Spleen (tissue), 11 donors: ENCODE measurements around the gene RPL18A. TPM values are rescaled to one million over a fixed set of nuclear protein-coding genes. Genes with fewer than 3 reads are reported as not detected.

ENCODE experiments used
- DNase-seq: peaks from one replicate; pipeline ENCODE4 v3.0.0-alpha.2; 2020
- H3K27ac ChIP-seq, 8 donors: fragments of 200-600 bp; sonication (generic) in 7 of 8; 1 replicate in 4 of 8; 2 replicates in 4 of 8; pipeline versions ENCODE4 v1.5.0 to v1.8.0; 2016 to 2021; ENCODE audit warnings: inconsistent platforms in 4 of 8, mild to moderate bottlenecking in 4 of 8, moderate library complexity in 1 of 8
- H3K27me3 ChIP-seq, 7 donors: fragments of 200-600 bp; sonication (generic) in 6 of 7; replicated peaks in 1 of 7; 1 replicate in 4 of 7; 2 replicates in 3 of 7; pipeline versions ENCODE4 v1.5.0 to v1.8.0; 2016 to 2021; ENCODE audit warnings: inconsistent platforms in 3 of 7, mild to moderate bottlenecking in 1 of 7
- H3K36me3 ChIP-seq, 6 donors: fragments of 200-600 bp; sonication (generic) in 5 of 6; 1 replicate in 4 of 6; 2 replicates in 2 of 6; pipeline versions ENCODE4 v1.5.0 to v1.8.0; 2016 to 2021; ENCODE audit warnings: inconsistent platforms in 2 of 6
- H3K4me1 ChIP-seq, 6 donors: fragments of 200-600 bp; sonication (generic) in 5 of 6; 1 replicate in 3 of 6; 2 replicates in 3 of 6; pipeline versions ENCODE4 v1.5.0 to v1.8.0; 2016 to 2021; ENCODE audit warnings: inconsistent platforms in 3 of 6
- H3K4me3 ChIP-seq, 8 donors: fragments of 200-600 bp; sonication (generic) in 7 of 8; 1 replicate in 4 of 8; 2 replicates in 4 of 8; pipeline versions ENCODE4 v1.5.0 to v1.8.0; 2016 to 2021; ENCODE audit warnings: inconsistent platforms in 4 of 8, mild to moderate bottlenecking in 4 of 8, moderate library complexity in 2 of 8
- H3K9me3 ChIP-seq, 8 donors: fragments of 200-600 bp; sonication (generic) in 7 of 8; 1 replicate in 4 of 8; 2 replicates in 4 of 8; pipeline versions ENCODE4 v1.5.0 to v1.8.0; 2016 to 2021; ENCODE audit warnings: inconsistent platforms in 4 of 8
- POLR2A ChIP-seq, 3 donors: fragments of 450-650 bp; IDR thresholded peaks; one replicate each; pipeline ENCODE4 v1.5.1; 2017; ENCODE audit warnings: antibody characterized with exemption in 3 of 3, mild to moderate bottlenecking in 1 of 3
- POLR2AphosphoS5 ChIP-seq, 3 donors: sonication (generic); formaldehyde crosslinking; IDR thresholded peaks; one replicate each; pipeline ENCODE4 v1.5.1; 2017; ENCODE audit warnings: antibody characterized with exemption in 3 of 3
- WGBS, 5 donors: extraction: QIAGEN DNeasy Blood & Tissue Kit in 3 of 5; methylation state at CpG; one replicate each; pipeline versions ENCODE4 v1.1.5 to v1.1.7; 2013 to 2018; 5-methylcytosine and 5-hydroxymethylcytosine counted together
- intact Hi-C: fragments of 100-400 bp; cut with DNase I; formaldehyde crosslinking; loops from one replicate; pipeline ENCODE4 v1.15.0; 2023; ENCODE audit warnings: low total_unique reads
- polyA plus RNA-seq, 3 donors: library from polyadenylated mRNA; stranded (reverse); fragments of 200-250 nt; gene quantifications; one replicate each; pipeline ENCODE4 v1.2.1, GENCODE V29; 2013
- total RNA-seq, 7 donors: library from RNA; depleted of rRNA in 3 of 7; stranded (reverse); fragments of >200 nt in 3 of 7; fragmentation: NEBNext Ultra II Directional in 4 of 7; extraction: Animal tissue kit (Norgen Biotek cat#: 25700) in 4 of 7; gene quantifications; one replicate each; pipeline versions ENCODE4 v1.1.0 to v1.2.1, GENCODE V29; 2016 to 2021
- TF ChIP-seq, protein P1 (sequence below), 11 experiments: fragments of 200-600 bp in 7 of 11; fragments of 450-650 bp in 4 of 11; sonication (generic) in 4 of 11; IDR thresholded peaks in 8 of 11; conservative IDR thresholded peaks in 3 of 11; 1 replicate in 7 of 11; 2 replicates in 4 of 11; pipeline versions ENCODE4 v1.4.0 to v1.8.0; 2016 to 2021; ENCODE audit warnings: antibody characterized with exemption in 11 of 11, inconsistent platforms in 4 of 11, mild to moderate bottlenecking in 1 of 11
- donor health status: healthy with polysubstance abuse.
- donor health status: DM: no; HTN: no; CAD: no; lungs with moderate emphysema.
- donor health status: DM: no; HTN: no; CAD: no.
- donor health status: Bipolar disorder and iron deficiency.
- donor health status: healthy.
- donor health status: DM: no; HTN: no; CAD: no.
- donor health status: DM: yes; HTN: yes; CAD: no.

The RPL18A gene
- total and polyA plus RNA-seq, 10 donors: 1,310 to 6,872 (median 1,788) TPM

DNA sequence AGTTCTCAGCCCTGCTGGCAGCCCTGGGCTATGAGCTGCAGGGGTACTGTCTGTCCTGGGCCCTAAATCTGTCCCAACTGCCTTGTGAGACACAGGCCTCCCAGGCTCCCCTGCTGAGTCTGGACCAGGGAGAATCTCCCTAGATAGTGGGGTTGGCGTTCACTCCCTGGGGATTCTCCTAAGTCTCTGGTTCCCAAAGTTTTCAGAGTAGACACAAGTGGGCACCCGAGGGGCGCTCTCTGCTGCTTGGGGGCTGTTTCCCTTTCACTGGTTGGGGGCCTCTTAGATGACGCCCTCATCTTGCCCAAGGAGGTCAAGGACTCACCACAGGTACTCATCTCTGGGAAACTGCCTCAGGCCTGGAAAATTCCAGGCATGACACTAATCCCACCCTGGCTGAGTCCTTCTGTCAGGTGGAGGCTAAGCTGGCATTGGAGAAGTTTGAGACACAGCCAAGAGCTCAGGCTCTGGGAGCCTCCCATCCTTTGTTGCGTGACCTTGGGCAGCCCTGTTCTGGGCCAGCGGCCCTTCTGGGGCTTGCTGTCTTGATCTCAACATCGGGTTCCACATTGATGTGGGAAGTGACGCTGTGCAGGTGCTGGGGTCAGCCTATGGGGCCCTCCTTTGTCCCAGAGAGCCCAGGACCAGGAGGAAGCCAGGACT lies 3.9 kb downstream of the RPL18A start:
- WGBS, 5 donors: 71 to 81% (median 74%) methylated on average over 5 to 8 of the region's 8 CpGs
- intact Hi-C loops: loop anchor here (10.0 kb wide), 1 partner anchor 131 kb away; no protein-coding TSS in a partner anchor
- Histone ChIP-seq H3K9me3 (no peaks in the 10 kb centered on the region), H3K27me3 (no peaks in the 10 kb centered on the region), H3K4me3 (no peak overlapping the region), H3K36me3 (peaks cover 0 to 54% (median 40%) of the 10 kb centered on the region in 6 donors), H3K27ac (peak overlapping the region in 4 of 8 donors; percentile 24 to 49 (median 44)), H3K4me1 (peaks cover 17 to 61% (median 41%) of the 10 kb centered on the region in 6 donors)
- TF ChIP-seq POLR2A (IDR thresholded peaks at IDR 0.05) (no peak), POLR2AphosphoS5 (IDR thresholded peaks at IDR 0.05) (no peak)
- TF ChIP-seq, protein P1, sequence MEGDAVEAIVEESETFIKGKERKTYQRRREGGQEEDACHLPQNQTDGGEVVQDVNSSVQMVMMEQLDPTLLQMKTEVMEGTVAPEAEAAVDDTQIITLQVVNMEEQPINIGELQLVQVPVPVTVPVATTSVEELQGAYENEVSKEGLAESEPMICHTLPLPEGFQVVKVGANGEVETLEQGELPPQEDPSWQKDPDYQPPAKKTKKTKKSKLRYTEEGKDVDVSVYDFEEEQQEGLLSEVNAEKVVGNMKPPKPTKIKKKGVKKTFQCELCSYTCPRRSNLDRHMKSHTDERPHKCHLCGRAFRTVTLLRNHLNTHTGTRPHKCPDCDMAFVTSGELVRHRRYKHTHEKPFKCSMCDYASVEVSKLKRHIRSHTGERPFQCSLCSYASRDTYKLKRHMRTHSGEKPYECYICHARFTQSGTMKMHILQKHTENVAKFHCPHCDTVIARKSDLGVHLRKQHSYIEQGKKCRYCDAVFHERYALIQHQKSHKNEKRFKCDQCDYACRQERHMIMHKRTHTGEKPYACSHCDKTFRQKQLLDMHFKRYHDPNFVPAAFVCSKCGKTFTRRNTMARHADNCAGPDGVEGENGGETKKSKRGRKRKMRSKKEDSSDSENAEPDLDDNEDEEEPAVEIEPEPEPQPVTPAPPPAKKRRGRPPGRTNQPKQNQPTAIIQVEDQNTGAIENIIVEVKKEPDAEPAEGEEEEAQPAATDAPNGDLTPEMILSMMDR (IDR thresholded peaks at IDR 0.05 in 8 of 11, conservative IDR thresholded peaks at IDR 0.05 in 3 of 11): no peak
- DNase-seq: no peak

- intact Hi-C loops: loop anchor here (10.0 kb wide), 1 partner anchor 129 kb away; no protein-coding TSS in a partner anchor
- H3K27me3 ChIP-seq: peaks cover 0 to 13% (median 1%) of the 10 kb centered on the region in 7 donors
- 66 to 79% (median 70%) methylated on average over 12 to 13 of the region's 13 CpGs for WGBS, 5 donors
- TF ChIP-seq POLR2A (IDR thresholded peaks at IDR 0.05) (no peak), POLR2AphosphoS5 (IDR thresholded peaks at IDR 0.05) (peak; percentile 61 to 71 (median 69))
- peaks cover 0 to 54% (median 40%) of the 10 kb centered on the region in 6 donors for H3K36me3 ChIP-seq
- DNase-seq: no peak
- no peak overlapping the region for H3K4me3 ChIP-seq
- H3K4me1 ChIP-seq: peaks cover 12 to 48% (median 30%) of the 10 kb centered on the region in 6 donors
- H3K27ac ChIP-seq: peak overlapping the region in 1 of 8 donors; percentile 33
- H3K9me3 ChIP-seq: no peaks in the 10 kb centered on the region
Measured at GRCh38 chr19:17865364-17866311, 5.9 kb downstream of the RPL18A start.

DNA sequence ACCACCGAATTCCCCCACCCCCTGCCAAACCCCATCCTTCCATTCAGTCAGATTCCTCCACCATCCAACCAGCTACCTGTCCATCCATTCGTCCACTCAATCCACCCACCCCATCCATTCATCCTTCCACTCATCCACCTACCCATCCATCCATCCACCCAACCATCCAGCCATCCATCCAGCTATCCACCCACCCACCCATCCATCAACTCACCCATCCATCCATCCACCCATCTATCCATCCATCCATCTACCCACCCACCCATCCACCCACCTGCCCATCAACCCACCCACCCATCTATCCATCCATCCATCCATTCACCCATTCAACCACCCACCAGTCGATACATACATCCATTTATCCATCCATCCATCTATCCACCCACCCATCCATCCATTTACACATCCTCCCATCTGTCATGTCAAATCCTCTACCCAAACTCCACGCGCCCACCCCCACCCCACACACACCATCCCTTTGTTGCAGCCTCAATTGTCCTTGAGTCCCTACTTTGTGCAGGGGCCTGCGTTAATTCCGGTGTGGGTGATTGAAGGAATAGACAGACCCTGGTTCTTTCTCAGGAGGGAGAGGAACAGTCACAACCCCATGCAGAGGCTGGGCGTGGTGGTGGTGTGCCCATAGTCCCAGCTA lies 6.7 kb downstream of the RPL18A start:
- Histone ChIP-seq H3K27me3 (peaks cover 0 to 21% (median 9%) of the 10 kb centered on the region in 7 donors), H3K4me1 (peaks cover 5 to 41% (median 25%) of the 10 kb centered on the region in 6 donors), H3K36me3 (peaks cover 0 to 47% (median 39%) of the 10 kb centered on the region in 6 donors), H3K4me3 (no peak overlapping the region), H3K27ac (peak overlapping the region in 1 of 8 donors; percentile 33), H3K9me3 (no peaks in the 10 kb centered on the region)
- intact Hi-C loops: loop anchor here (10.0 kb wide), 1 partner anchor 128 kb away; no protein-coding TSS in a partner anchor
- DNase-seq: no peak
- 81 to 93% (median 92%) methylated on average over 8 of the region's 8 CpGs for WGBS, 5 donors
- TF ChIP-seq POLR2AphosphoS5 (IDR thresholded peaks at IDR 0.05): no peak

DNA sequence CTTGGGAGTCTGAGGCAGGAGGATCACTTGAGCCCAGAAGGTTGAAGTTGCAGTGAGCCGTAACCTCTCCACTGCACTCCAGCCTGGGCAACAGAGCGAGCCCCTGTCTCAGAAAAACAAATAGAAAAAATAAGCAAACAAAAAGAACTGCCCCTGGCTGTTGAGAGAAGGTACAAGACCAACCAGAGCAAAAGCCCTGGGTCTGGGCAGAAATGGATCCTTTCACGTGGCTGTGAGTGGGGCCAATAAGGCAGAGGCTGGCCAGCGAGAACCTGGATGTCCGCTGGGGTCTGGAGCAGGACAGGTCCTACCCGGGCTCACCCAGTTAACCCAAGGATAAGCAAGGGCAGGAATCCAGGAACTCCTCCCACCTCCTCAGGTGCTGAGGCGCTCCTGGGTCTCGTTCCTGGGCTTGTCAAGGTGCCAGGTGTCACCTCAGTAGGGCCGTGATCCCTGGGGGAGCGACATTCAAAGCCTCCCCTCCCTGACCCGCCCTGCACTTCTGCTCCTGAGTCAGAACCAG lies 7.3 kb downstream of the RPL18A start:
- no peak for DNase-seq
- intact Hi-C loops: loop anchor here (10.0 kb wide), 1 partner anchor 128 kb away; no protein-coding TSS in a partner anchor

More for the DNA sequence above, 7.3 kb downstream of the RPL18A start:
- Histone ChIP-seq H3K27me3 (peaks cover 5 to 27% (median 15%) of the 10 kb centered on the region in 7 donors), H3K27ac (no peak overlapping the region), H3K4me3 (no peak overlapping the region), H3K4me1 (peaks cover 0 to 41% (median 24%) of the 10 kb centered on the region in 6 donors), H3K9me3 (no peaks in the 10 kb centered on the region), H3K36me3 (peaks cover 0 to 41% (median 33%) of the 10 kb centered on the region in 6 donors)
- TF ChIP-seq, protein P1 (IDR thresholded peaks at IDR 0.05 in 8 of 11, conservative IDR thresholded peaks at IDR 0.05 in 3 of 11): no peak
- TF ChIP-seq POLR2AphosphoS5 (IDR thresholded peaks at IDR 0.05): peak in 1 of 3 donors; percentile 7
- WGBS, 5 donors: 77 to 85% (median 82%) methylated on average over 11 of the region's 11 CpGs
